Melanocyte of skin (primary cell): ENCODE measurements around the gene ZNRD2. TPM values are rescaled to one million over a fixed set of nuclear protein-coding genes. Genes with fewer than 3 reads are reported as not detected.

Experiments used
- small RNA-seq, 2 donors: library from RNA; depleted of rRNA; stranded (forward); fragments of <200 nt; gene quantifications; one replicate each; pipeline ENCODE3, GENCODE V24; 2012
- total RNA-seq, 2 donors: library from RNA; depleted of rRNA; stranded (reverse); fragments of >200 nt; gene quantifications; 2 replicates each; pipeline ENCODE4 v1.2.3, GENCODE V29; 2012

The ZNRD2 gene
- total RNA-seq, result 10 to 100 TPM; 40.3 to 75.3 TPM

DNA sequence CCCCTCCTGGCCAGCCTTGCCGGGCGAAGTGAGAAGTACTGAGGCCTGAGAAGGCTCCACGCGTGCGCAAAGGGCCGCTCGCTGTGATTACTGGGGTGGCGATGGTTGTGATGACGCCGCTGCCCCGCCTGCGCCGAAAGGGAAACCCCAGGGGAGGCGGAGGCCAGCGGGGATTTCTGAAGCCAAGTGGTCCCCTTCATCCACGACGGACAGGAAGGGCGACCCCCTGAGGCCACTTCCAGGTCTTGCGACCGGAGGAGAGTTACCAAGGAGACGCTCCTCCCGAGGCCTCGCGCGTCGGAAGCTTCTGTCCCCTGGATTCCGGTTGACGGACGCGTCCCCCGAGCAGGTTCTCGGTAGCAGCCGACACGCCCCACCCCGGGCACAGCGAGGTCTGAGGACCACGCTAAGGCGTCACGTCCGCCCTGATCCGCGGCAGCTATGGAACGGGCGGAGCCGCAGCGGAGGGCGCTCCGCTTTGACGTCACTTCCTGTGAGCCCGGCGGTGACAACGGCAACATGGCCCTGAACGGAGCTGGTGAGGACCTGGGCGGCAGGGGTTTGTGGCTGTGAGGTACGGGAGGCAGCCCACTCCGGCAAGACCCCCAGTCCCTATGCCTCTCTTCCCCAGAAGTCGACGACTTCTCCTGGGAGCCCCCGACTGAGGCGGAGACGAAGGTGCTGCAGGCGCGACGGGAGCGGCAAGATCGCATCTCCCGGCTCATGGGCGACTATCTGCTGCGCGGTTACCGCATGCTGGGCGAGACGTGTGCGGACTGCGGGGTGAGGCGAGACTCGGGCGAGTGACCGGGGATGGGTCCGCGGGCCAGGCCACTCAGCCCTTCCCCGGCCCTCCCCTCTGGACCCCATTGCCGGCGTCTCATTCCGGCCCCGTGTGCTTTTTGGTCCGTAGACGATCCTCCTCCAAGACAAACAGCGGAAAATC, at the start of gene ZNRD2:
Gene ZNRD2, plus strand, starts transcription at position 505 of the 946 bp plus-strand sequence. Its CDS starts 15 bp downstream, at position 520.

GRCh38 chr11:65524741-65525545, 45.3 kb upstream of the ZNRD2 start, which contains the start of gene SCYL1:
Gene SCYL1, plus strand, starts transcription at chr11:65525083. Its CDS starts 71 bp downstream, at chr11:65525154.

DNA sequence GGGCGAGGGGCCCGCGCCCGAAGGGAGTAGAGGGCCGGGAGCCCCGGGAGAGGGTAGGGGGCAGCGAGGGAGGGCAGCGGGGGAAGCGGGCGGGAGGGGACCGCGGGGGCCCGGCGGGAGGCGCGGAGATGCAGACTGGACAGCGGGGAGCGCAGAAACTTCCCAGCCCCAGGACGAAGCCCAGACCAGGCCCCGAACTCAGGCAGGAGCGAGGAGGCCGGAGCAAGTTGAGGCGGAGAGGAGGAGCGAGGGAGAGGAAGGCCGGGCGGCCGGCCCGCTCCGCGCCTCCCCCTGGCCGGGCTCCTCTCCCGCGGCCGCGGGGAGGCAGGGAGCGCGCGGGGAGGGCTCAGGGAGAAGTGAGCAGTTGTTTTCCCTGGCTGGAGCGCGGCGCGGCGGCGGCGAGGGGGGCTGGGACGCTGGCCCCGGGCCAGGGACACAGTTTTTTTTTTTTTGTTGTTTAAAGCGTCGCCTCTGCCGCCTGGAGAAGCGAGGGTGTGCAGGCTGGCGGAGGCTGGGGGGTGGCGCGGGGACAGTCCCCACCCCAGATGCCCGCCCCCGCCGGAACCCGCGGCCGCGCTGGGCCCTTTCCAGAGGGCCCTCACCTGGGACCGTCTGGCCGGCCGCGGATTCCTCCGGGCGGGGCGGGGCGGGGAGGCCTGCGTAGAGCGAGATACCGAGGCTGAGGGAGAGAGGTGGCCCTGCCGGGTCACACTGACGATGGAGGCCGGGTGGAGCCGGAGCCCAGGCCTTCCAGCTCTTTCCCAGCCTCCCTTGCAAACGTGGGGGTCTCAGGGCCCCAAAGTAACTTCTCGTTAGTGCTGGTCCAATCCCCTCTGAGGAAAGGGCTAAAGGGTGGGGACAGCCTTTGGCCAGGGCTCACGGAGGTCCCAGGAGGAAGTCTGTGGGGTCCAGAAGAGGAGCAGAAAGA, 12.0 kb upstream of the ZNRD2 start, which contains the start of gene LTBP3:
Gene LTBP3, minus strand, starts transcription at position 358 of the 928 bp plus-strand sequence. CDS start 400 bp downstream, outside the sequence.

GRCh38 chr11:65572356-65573051, 2.2 kb downstream of the ZNRD2 start, which contains the start of gene FAM89B:
Gene FAM89B, plus strand, starts transcription at chr11:65572538. Its CDS starts 132 bp downstream, at chr11:65572670.

GRCh38 chr11:65575568-65576231, 5.4 kb downstream of the ZNRD2 start, which contains the start of gene EHBP1L1:
Gene EHBP1L1, plus strand, starts transcription at chr11:65576053. Its CDS starts 250 bp downstream, at chr11:65576303.

DNA sequence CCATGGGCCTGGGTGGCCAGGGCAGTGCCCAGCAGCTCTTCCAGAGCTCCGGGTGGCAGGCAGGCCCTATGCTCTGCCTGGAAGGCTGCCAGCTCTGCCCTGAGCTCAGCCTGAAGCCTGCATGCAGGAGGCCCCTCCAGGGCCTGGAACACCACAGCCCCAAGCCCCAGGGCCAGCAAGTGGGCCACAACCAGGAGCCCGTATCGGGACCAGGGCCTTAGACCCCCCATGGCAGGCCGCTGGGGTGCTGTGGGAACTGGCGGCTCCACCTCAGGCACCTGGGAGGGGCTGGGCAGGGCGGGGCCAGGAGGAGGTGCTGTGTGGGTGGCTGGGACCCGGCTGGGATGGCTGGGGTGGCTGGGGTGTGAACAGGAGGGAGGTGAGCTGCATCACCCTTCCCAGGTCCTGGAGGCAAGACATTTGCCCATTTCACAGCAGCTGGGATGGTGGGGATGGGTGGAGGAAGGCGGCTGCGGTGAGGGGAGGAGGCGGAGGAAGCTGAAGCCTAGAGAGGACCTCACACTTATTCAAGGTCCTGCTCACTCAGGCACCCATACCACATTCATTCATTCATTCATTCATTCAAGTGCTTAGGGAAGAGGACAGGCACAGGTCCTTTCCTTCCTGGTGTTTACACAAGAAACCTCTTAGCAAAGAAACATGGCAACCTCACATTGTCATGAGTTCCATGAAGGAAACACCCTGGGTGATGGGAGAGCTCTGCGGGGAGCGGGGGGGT, 25.4 kb downstream of the ZNRD2 start, which contains the start of gene KCNK7:
Gene KCNK7, minus strand, starts transcription at position 258 of the 739 bp plus-strand sequence. Its CDS starts 28 bp downstream, at position 230.

DNA sequence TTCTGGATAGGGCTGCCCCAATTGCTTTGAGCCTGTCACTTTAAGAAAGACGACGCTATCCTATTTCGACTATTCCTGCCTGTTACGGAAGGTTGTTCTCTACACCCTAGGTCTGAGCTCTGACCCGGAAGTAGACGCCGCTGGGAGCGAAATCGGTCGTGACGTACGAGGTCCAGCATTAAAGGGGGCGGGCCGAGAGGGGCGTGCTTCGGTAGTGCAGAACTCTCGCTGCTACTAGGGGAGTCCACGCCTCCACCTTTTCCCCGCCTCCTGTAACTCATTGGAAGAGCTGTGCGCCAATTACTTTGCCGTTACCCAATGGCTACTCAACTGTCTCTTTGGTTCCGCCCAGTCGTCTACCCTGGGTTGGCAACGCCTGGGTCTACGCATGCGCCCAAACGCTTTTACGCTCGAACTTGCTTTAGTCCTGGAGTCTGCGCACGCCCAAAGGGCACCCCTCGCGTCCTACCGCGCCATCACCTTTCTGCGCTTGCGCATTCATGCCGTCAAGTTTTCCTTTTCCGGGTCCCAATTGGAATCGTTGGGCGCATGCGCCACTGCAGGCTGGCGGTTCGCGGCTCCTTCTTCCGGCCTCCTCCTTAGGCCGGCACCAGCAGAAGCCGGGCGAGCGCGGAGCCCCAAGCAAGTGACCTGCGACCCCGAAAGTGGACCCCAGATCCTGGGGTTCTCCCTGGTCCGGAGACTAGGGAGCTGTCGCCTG, 45.1 kb downstream of the ZNRD2 start, which contains the start of gene PCNX3:
Gene PCNX3, plus strand, starts transcription at position 548 of the 721 bp plus-strand sequence. CDS start 536 bp downstream, outside the sequence.

Small RNA genes within 50 kb of the gene (small RNA-seq; reads per million reads assigned to genes)
- gene AP001362.1, result 0 reads per million in 2 donors

Other genes starting within 250 kb of the ZNRD2 start
- gene DPF2, start 236.6 kb upstream of the ZNRD2 start, total RNA-seq, result 10 to 100 TPM; 43.7 to 45.6 TPM
- gene TIGD3, start 215.7 kb upstream of the ZNRD2 start, total RNA-seq, result under 1 TPM; under 0.01 to 0.33 TPM
- 1 to 10 TPM; 1.3 to 3.8 TPM for gene SLC25A45, start 187.8 kb upstream of the ZNRD2 start, total RNA-seq
- 100 to 1,000 TPM in 1 of 2 donors, 10 to 100 TPM in 1; 59.2 to 108 TPM for gene FRMD8, start 183.8 kb upstream of the ZNRD2 start, total RNA-seq
- gene NEAT1, start 147.7 kb upstream of the ZNRD2 start, total RNA-seq, result 100 to 1,000 TPM; 128 to 294 TPM
- gene MALAT1, start 71.4 kb upstream of the ZNRD2 start, total RNA-seq, result 1,000 to 10,000 TPM; 3,281 to 4,065 TPM
- 10 to 100 TPM; 75.0 to 90.9 TPM for gene SCYL1, start 45.4 kb upstream of the ZNRD2 start, total RNA-seq
- 10 to 100 TPM in 1 of 2 donors, 1 to 10 TPM in 1; 9.3 to 14.3 TPM for gene LTBP3, start 12.1 kb upstream of the ZNRD2 start, total RNA-seq
- 10 to 100 TPM; 15.0 to 15.5 TPM for gene FAM89B, start 2.1 kb downstream of the ZNRD2 start, total RNA-seq
- 10 to 100 TPM; 18.0 to 49.2 TPM for gene EHBP1L1, start 5.6 kb downstream of the ZNRD2 start, total RNA-seq
- gene KCNK7, start 25.3 kb downstream of the ZNRD2 start, total RNA-seq, result under 1 TPM; 0.33 to 0.34 TPM
- gene MAP3K11, start 43.7 kb downstream of the ZNRD2 start, total RNA-seq, result 100 to 1,000 TPM; 115 to 242 TPM
- 10 to 100 TPM; 30.3 to 34.3 TPM for gene PCNX3, start 45.3 kb downstream of the ZNRD2 start, total RNA-seq
- 10 to 100 TPM; 28.0 to 31.7 TPM for gene SIPA1, start 67.6 kb downstream of the ZNRD2 start, total RNA-seq
- 10 to 100 TPM; 27.3 to 35.8 TPM for gene RELA, start 92.4 kb downstream of the ZNRD2 start, total RNA-seq
- 10 to 100 TPM; 58.3 to 58.5 TPM for gene KAT5, start 141.8 kb downstream of the ZNRD2 start, total RNA-seq
- 10 to 100 TPM; 51.0 to 78.1 TPM for gene RNASEH2C, start 150.3 kb downstream of the ZNRD2 start, total RNA-seq
- gene AP5B1, start 210.5 kb downstream of the ZNRD2 start, total RNA-seq, result 10 to 100 TPM; 40.6 to 74.3 TPM
- gene OVOL1, start 216.6 kb downstream of the ZNRD2 start, total RNA-seq, result not detected